ENCODE results near the gene PIK3C3. TPM values are rescaled to one million over a fixed set of nuclear protein-coding genes. Genes with fewer than 3 reads are reported as not detected.

The PIK3C3 gene
- polyA plus RNA-seq, 1 experiment: 77.5 TPM

GRCh38 chr18:42068030-42068429 is 113.0 kb downstream of the PIK3C3 start:
- POLR2A ChIA-PET: no interaction called here
- DNase-seq (ENCODE audit: low read depth, low spot score): no peak
- Histone ChIP-seq H3K9me3 (ENCODE audit: control insufficient read depth, insufficient read depth, low read length) (no peaks in the 10 kb centered on the region), H3K4me3 (ENCODE audit: low read depth, low read length) (no peak overlapping the region), H3K27me3 (ENCODE audit: control insufficient read depth, insufficient read depth, low read length) (no peaks in the 10 kb centered on the region), H3K27ac (ENCODE audit: low read depth, low read length) (no peak overlapping the region)
- CTCF ChIA-PET: interaction anchor here (0.6 to 12.5 kb wide), 5 partner anchors 15 to 1203 kb away, joined by 3 to 181 read pairs (median 7); no protein-coding TSS in a partner anchor
- no peak for TF ChIP-seq CTCF (IDR thresholded peaks at IDR 0.05; ENCODE audit: low read depth, low read length)

GRCh38 chr18:42069036-42069435 is 114.0 kb downstream of the PIK3C3 start:
- CTCF ChIA-PET: interaction anchor here (1.2 to 12.5 kb wide), 3 partner anchors 16 to 45 kb away, joined by 3 to 181 read pairs (median 12); no protein-coding TSS in a partner anchor

DNA sequence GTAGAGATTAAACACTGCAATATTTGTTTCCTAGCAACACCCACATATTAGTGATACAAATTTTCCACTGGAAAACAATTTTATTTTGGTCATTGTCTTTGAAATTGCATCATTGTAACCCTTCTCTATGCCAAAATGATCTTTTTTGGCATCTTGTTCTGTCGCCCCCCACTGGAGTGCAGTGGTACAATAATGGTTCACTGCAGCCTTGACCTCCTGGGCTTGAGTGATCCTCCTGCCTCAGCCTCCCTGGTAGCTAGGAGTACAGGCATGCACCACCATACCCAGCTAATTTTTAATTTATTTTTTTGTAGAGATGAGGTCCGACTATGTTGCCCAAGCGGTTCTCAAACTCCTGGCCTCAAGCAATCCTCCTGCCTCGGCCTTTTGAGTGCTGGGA is 117.4 kb downstream of the PIK3C3 start:
- no peak overlapping the region for H3K27ac ChIP-seq (ENCODE audit: low read depth, low read length)
- ChIA-PET POLR2A (no interaction called here), CTCF (interaction anchor here (1.0 to 12.5 kb wide), 4 partner anchors 19 to 44 kb away, joined by 4 to 181 read pairs (median 8); no protein-coding TSS in a partner anchor)
- TF ChIP-seq CTCF (IDR thresholded peaks at IDR 0.05; ENCODE audit: low read depth, low read length): 0 out of 2 replicates have a peak, but pooled peaks have one; percentile 6
- H3K27me3 ChIP-seq (ENCODE audit: control insufficient read depth, insufficient read depth, low read length): no peaks in the 10 kb centered on the region
- no peak for DNase-seq (ENCODE audit: low read depth, low spot score)
- no peak overlapping the region for H3K4me3 ChIP-seq (ENCODE audit: low read depth, low read length)
- no peaks in the 10 kb centered on the region for H3K9me3 ChIP-seq (ENCODE audit: control insufficient read depth, insufficient read depth, low read length)

More at GRCh38 chr18:42069036-42069435, 114.0 kb downstream of the PIK3C3 start:
- POLR2A ChIA-PET: no interaction called here
- no peaks in the 10 kb centered on the region for H3K27me3 ChIP-seq (ENCODE audit: control insufficient read depth, insufficient read depth, low read length)
- DNase-seq (ENCODE audit: low read depth, low spot score): no peak
- H3K9me3 ChIP-seq (ENCODE audit: control insufficient read depth, insufficient read depth, low read length): no peaks in the 10 kb centered on the region
- no peak for TF ChIP-seq CTCF (IDR thresholded peaks at IDR 0.05; ENCODE audit: low read depth, low read length)
- no peak overlapping the region for H3K27ac ChIP-seq (ENCODE audit: low read depth, low read length)
- H3K4me3 ChIP-seq (ENCODE audit: low read depth, low read length): no peak overlapping the region

- ChIA-PET CTCF (interaction anchor here (3.7 to 12.5 kb wide), 2 partner anchors 22 to 39 kb away, joined by 13 to 181 read pairs; no protein-coding TSS in a partner anchor), POLR2A (no interaction called here)
- Histone ChIP-seq H3K9me3 (ENCODE audit: control insufficient read depth, insufficient read depth, low read length) (no peaks in the 10 kb centered on the region), H3K4me3 (ENCODE audit: low read depth, low read length) (no peak overlapping the region), H3K27me3 (ENCODE audit: control insufficient read depth, insufficient read depth, low read length) (no peaks in the 10 kb centered on the region), H3K27ac (ENCODE audit: low read depth, low read length) (no peak overlapping the region)
- DNase-seq (ENCODE audit: low read depth, low spot score): no peak
- TF ChIP-seq CTCF (IDR thresholded peaks at IDR 0.05; ENCODE audit: low read depth, low read length): no peak
Measured at GRCh38 chr18:42074704-42075103, 119.7 kb downstream of the PIK3C3 start.

GRCh38 chr18:42078711-42079110 is 123.7 kb downstream of the PIK3C3 start:
- Histone ChIP-seq H3K27me3 (ENCODE audit: control insufficient read depth, insufficient read depth, low read length) (no peaks in the 10 kb centered on the region), H3K9me3 (ENCODE audit: control insufficient read depth, insufficient read depth, low read length) (no peaks in the 10 kb centered on the region), H3K4me3 (ENCODE audit: low read depth, low read length) (no peak overlapping the region), H3K27ac (ENCODE audit: low read depth, low read length) (no peak overlapping the region)
- CTCF ChIA-PET: interaction anchor here (1.6 to 5.2 kb wide), 3 partner anchors 26 to 51 kb away, joined by 5 to 31 read pairs (median 23); no protein-coding TSS in a partner anchor
- peak; percentile 2 for DNase-seq (ENCODE audit: low read depth, low spot score)
- POLR2A ChIA-PET: no interaction called here
- no peak for TF ChIP-seq CTCF (IDR thresholded peaks at IDR 0.05; ENCODE audit: low read depth, low read length)

Data from AG04450 (cell line).